B cell (primary cell): ENCODE results near the gene NCKAP5L. TPM values are rescaled to one million over a fixed set of nuclear protein-coding genes. Genes with fewer than 3 reads are reported as not detected.

Source experiments
- ATAC-seq: fragments of 200-7000 bp; cut with Tn5 transposase; one replicate; pipeline ENCODE4 v1.10.0; 2021; ENCODE audit warnings: low read depth, mild to moderate bottlenecking, moderate number of reproducible peaks, moderate library complexity
- CTCF ChIA-PET: fragments of 350-600 bp; sonication (Branson Sonifier 250); formaldehyde crosslinking; loops from one replicate; lab custom pipeline; 2021; ENCODE audit warnings: antibody characterized with exemption, inconsistent platforms; lab: Charles Lee
- POLR2A ChIA-PET: fragments of 350-600 bp; sonication (Branson Sonifier 250); formaldehyde crosslinking; loops from one replicate; lab custom pipeline; 2021; ENCODE audit warnings: antibody characterized with exemption; lab: Charles Lee
- DNase-seq: peaks from one replicate; pipeline ENCODE4 v3.0.0; 2013
- H2AFZ ChIP-seq: 2 replicates; pipeline ENCODE4 v1.6.1; 2012; ENCODE audit warnings: mild to moderate bottlenecking, low read depth, low read length; ENCODE audit not compliant: insufficient read depth, poor library complexity, severe bottlenecking
- H3K27ac ChIP-seq, 2 donors: 1 replicate in 1 of 2; 2 replicates in 1 of 2; pipeline ENCODE4 v1.5.1; 2012 to 2013; ENCODE audit warnings: low read length in 2 of 2, mild to moderate bottlenecking in 2 of 2, moderate library complexity in 1 of 2
- H3K27me3 ChIP-seq, 4 experiments: fragments of 200-600 bp in 1 of 4; sonication (generic) in 1 of 4; replicated peaks in 1 of 4; 1 replicate in 2 of 4; 2 replicates in 2 of 4; pipeline versions ENCODE4 v1.6.1 to v1.7.0; 2013 to 2016; ENCODE audit warnings: low read length in 3 of 4, mild to moderate bottlenecking in 2 of 4, mixed read lengths in 1 of 4, moderate library complexity in 1 of 4; ENCODE audit not compliant: insufficient read depth in 4 of 4, control insufficient read depth in 3 of 4; ENCODE audit errors: control extremely low read depth in 1 of 4
- H3K36me3 ChIP-seq, 2 experiments: replicated peaks in 1 of 2; 1 replicate in 1 of 2; 2 replicates in 1 of 2; pipeline versions ENCODE4 v1.6.1 to v1.7.1; 2013; ENCODE audit warnings: low read length in 1 of 2; ENCODE audit not compliant: insufficient read depth in 2 of 2, control insufficient read depth in 1 of 2; ENCODE audit errors: control extremely low read depth in 1 of 2, extremely low read depth in 1 of 2
- H3K4me1 ChIP-seq, 2 donors: fragments of 200-600 bp in 1 of 2; sonication (generic) in 1 of 2; 1 replicate in 1 of 2; 2 replicates in 1 of 2; pipeline versions ENCODE4 v1.5.1 to v1.6.1; 2013 to 2017; ENCODE audit warnings: low read length in 2 of 2; ENCODE audit not compliant: control insufficient read depth in 2 of 2, insufficient read depth in 2 of 2
- H3K4me2 ChIP-seq: replicated peaks from 2 replicates; pipeline ENCODE3; 2012; ENCODE audit warnings: mild to moderate bottlenecking, low read depth, low read length; ENCODE audit not compliant: poor library complexity, severe bottlenecking
- H3K4me3 ChIP-seq, 5 experiments: fragments of 200-600 bp in 1 of 5; sonication (generic) in 1 of 5; 1 replicate in 3 of 5; 2 replicates in 2 of 5; pipeline versions ENCODE4 v1.5.1 to v1.7.0; 2011 to 2016; ENCODE audit warnings: low read length in 4 of 5, mild to moderate bottlenecking in 4 of 5, low read depth in 2 of 5, control low read depth in 1 of 5, moderate library complexity in 1 of 5; ENCODE audit not compliant: insufficient read depth in 1 of 5; ENCODE audit errors: control extremely low read depth in 1 of 5, extremely low read depth in 1 of 5
- H3K79me2 ChIP-seq: fragments of 200-600 bp; sonication (generic); one replicate; pipeline ENCODE4 v1.6.0; 2016; ENCODE audit warnings: low read length; ENCODE audit not compliant: control insufficient read depth, insufficient read depth
- H3K9ac ChIP-seq: fragments of 200-600 bp; sonication (generic); 2 replicates; pipeline ENCODE4 v1.6.1; 2017; ENCODE audit warnings: mild to moderate bottlenecking, low read length, moderate library complexity
- H3K9me3 ChIP-seq, 3 donors: one replicate each; pipeline versions ENCODE4 v1.6.1 to v1.7.1; 2013; ENCODE audit warnings: low read length in 2 of 3; ENCODE audit not compliant: control insufficient read depth in 2 of 3, insufficient read depth in 1 of 3; ENCODE audit errors: control extremely low read depth in 1 of 3
- H4K20me1 ChIP-seq: 2 replicates; pipeline ENCODE4 v1.6.0; 2012; ENCODE audit warnings: mild to moderate bottlenecking, low read length; ENCODE audit not compliant: insufficient read depth, control insufficient read depth, poor library complexity, severe bottlenecking
- H3K27ac Mint-ChIP-seq: one replicate; pipeline ENCODE4 v1.8.0; 2021; ENCODE audit warnings: mixed read lengths
- H3K27me3 Mint-ChIP-seq: one replicate; pipeline ENCODE4 v1.8.0; 2021; ENCODE audit warnings: mixed read lengths
- H3K4me1 Mint-ChIP-seq: one replicate; pipeline ENCODE4 v1.8.0; 2021; ENCODE audit warnings: mixed read lengths
- H3K4me3 Mint-ChIP-seq: one replicate; pipeline ENCODE4 v1.8.0; 2021; ENCODE audit warnings: mixed read lengths
- H3K9me3 Mint-ChIP-seq: one replicate; pipeline ENCODE4 v1.8.0; 2022; ENCODE audit warnings: mixed read lengths; ENCODE audit not compliant: insufficient read depth
- CTCF ChIP-seq: fragments of 200-600 bp; IDR thresholded peaks from one replicate; pipeline ENCODE4 v1.8.0; 2022; ENCODE audit warnings: antibody characterized with exemption, mild to moderate bottlenecking
- EZH2 ChIP-seq: IDR thresholded peaks from 2 replicates; pipeline ENCODE4 v1.6.1; 2012; ENCODE audit warnings: borderline replicate concordance, low read depth, mild to moderate bottlenecking, moderate library complexity, low read length; ENCODE audit not compliant: insufficient read depth, poor library complexity, severe bottlenecking
- WGBS: methylation state at CpG from one replicate; pipeline ENCODE4 v1.1.5; 2013; ENCODE audit warnings: missing lambda C conversion rate; ENCODE audit not compliant: insufficient coverage; 5-methylcytosine and 5-hydroxymethylcytosine counted together
- intact Hi-C: fragments of 100-400 bp; cut with micrococcal nuclease; formaldehyde crosslinking; loops from one replicate; pipeline ENCODE4 v1.10.0; 2022
- polyA plus RNA-seq: library from polyadenylated mRNA; depleted of rRNA; stranded (reverse); fragments of >200 nt; gene quantifications from 2 replicates; pipeline ENCODE4 v1.2.3, GENCODE V29; 2012
- total RNA-seq, 2 donors: library from RNA; stranded (reverse); fragments of 120-200 nt in 1 of 2; gene quantifications; 1 replicate in 1 of 2; 2 replicates in 1 of 2; pipeline versions ENCODE4 v1.2.3 to v1.2.4, GENCODE V29; 2013 to 2022

NCKAP5L gene
- total and polyA plus RNA-seq, 2 donors (not counting 1 experiment from before 2014, with no cell fraction given) = 3.2 to 13.2 TPM

DNA sequence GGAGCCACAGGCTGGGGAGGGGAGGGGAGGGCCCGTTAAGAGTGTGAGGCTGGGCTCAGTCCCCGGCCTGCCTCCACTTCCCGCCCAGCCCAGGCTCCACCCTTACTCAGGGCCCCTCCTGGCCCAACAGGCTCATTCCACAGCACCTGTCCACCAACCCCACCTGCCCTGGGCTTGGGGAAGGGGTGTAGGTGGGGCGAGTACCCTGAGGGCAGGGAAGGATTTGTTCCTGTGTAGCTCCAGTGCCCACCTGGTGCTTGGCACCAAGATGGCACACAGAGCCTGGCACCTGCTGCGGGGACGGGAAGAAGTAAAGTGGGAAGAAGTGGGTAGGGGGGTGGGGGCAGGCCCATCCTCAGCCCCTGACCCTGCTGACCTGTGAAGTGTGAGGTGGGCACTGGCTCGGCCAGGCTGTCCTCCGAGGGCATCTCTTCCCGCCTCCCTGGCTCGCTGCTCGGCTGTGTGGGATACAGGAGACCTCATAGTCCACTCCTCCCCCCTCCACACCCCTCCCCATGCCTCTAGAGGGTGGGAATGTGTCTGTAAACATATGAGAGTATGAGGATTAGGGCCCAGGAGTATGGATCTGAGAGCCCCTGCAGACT lies 35.1 kb downstream of the NCKAP5L start:
- H3K9me3 Mint-ChIP-seq = no peaks in the 10 kb centered on the region
- intact Hi-C loops = no loop called here
- H4K20me1 ChIP-seq = no peaks in the 10 kb centered on the region
- no peak overlapping the region for H3K27ac ChIP-seq
- ChIA-PET CTCF (no interaction called here), POLR2A (no interaction called here)
- DNase-seq (no peak), ATAC-seq (no peak)
- no peak overlapping the region for H3K9ac ChIP-seq
- no peak overlapping the region for H3K27ac Mint-ChIP-seq
- H2AFZ ChIP-seq = no peak overlapping the region
- TF ChIP-seq EZH2 (no peak), CTCF (no peak)
- H3K27me3 ChIP-seq = no peaks in the 10 kb centered on the region
- 100% methylated on average over 3 of the region's 11 CpGs for WGBS
- no peak overlapping the region for H3K4me3 ChIP-seq
- H3K79me2 ChIP-seq = no peaks in the 10 kb centered on the region
- no peaks in the 10 kb centered on the region for H3K4me1 Mint-ChIP-seq
- H3K36me3 ChIP-seq = peaks cover 0 to 11% of the 10 kb centered on the region in 2 experiments
- H3K4me3 Mint-ChIP-seq = no peak overlapping the region
- no peaks in the 10 kb centered on the region for H3K4me1 ChIP-seq
- H3K9me3 ChIP-seq = no peaks in the 10 kb centered on the region
- no peak overlapping the region for H3K4me2 ChIP-seq
- H3K27me3 Mint-ChIP-seq = no peaks in the 10 kb centered on the region

GRCh38 chr12:49792181-49792970 lies 35.8 kb downstream of the NCKAP5L start:
- Histone ChIP-seq H3K27me3 (no peaks in the 10 kb centered on the region), H4K20me1 (no peaks in the 10 kb centered on the region), H2AFZ (no peak overlapping the region), H3K36me3 (peaks cover 0 to 4% of the 10 kb centered on the region in 2 experiments), H3K79me2 (no peaks in the 10 kb centered on the region), H3K9ac (no peak overlapping the region), H3K4me1 (no peaks in the 10 kb centered on the region), H3K9me3 (peaks cover 0 to 2% (median 0%) of the 10 kb centered on the region in 3 donors), H3K4me2 (no peak overlapping the region), H3K27ac (no peak overlapping the region), H3K4me3 (no peak overlapping the region)
- H3K27ac Mint-ChIP-seq = no peak overlapping the region
- DNase-seq = no peak
- WGBS = 98% methylated on average over 9 of the region's 20 CpGs
- no peaks in the 10 kb centered on the region for H3K4me1 Mint-ChIP-seq
- POLR2A ChIA-PET = no interaction called here
- CTCF ChIA-PET = no interaction called here
- ATAC-seq = no peak
- TF ChIP-seq CTCF (no peak), EZH2 (no peak)
- H3K27me3 Mint-ChIP-seq = no peaks in the 10 kb centered on the region
- H3K9me3 Mint-ChIP-seq = peaks cover 4% of the 10 kb centered on the region
- H3K4me3 Mint-ChIP-seq = no peak overlapping the region
- intact Hi-C loops = no loop called here
